HUDEP-2 (cell line): Measurements from ENCODE around the gene MAPK13.
"Not testable (repeated sequence)": the region's sequence is repeated elsewhere in the genome, so short reads cannot be mapped to it uniquely, and the experiment has no call there.

ENCODE experiments used
- DNase-seq, 76 experiments: peaks; one replicate each; lab custom pipeline; 2025; ENCODE audit not compliant: unreplicated experiment in 76 of 76; lab: John Stamatoyannopoulos, UW

MAPK13 gene

DNA sequence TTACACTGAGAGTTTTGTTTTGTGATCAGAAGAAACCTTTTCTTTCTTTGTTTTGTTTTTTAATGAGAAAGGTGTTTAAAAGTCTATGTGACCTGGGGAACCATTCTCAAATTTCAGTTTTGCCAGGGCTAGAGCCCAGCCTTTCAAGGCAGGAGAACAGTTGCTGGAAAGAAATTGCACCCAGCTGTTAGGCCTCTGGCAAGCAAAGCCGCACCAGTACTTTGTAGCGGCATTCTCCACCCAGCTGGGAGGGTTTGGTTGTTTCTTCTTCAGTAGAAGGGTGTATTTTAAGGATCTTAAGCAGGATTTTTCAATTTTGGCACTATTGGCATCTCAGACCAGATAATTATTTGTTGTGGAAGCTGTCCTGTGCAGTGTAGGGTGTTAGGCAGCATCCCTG, 16.6 kb upstream of the MAPK13 start:
- no peak for DNase-seq

DNA sequence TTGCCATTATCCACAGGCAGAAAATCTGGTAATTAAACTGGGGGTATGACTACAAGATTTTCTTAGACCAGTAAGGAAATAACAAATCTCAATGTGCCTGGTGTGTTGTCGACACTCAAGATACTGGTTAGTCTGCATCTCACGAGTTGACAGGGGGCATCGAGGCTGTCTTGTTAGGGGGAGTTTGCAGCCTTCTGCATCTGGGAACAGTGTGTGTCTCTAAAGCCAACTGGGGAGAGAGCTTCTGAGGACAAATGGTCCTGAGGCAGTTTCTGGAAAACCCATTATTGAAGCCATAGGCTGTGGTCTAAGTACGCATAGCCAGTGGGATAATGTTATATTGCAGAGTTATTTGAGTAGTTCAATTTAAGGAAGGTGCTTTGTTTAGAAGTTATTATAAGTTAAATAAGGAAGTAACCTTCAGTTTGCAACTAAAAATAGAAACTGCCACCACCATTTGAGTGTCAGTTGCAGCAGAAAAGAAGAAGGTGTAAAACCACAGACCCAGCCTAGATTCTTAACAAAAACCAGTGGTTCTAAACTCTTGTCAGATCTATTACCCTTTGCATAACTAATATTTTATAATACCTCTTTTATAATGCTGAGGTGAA, 15.4 kb upstream of the MAPK13 start:
- no peak for DNase-seq

DNA sequence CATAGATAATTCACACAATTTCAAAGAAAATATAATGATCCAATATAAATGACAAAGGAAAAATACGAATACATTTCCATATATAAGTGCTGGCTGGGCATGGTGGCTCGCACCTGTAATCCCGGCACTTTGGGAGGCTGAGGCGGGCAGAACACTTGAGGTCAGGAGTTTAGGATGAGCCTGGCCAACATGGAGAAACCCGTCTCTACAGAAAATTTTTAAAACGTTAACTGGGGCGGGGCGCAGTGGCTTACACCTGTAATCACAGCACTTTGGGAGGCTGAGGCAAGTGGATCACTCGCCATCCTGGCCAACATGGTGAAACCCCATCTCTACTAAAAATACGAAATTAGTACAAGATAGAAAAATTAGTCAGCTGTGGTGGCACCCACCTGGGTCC, 14.9 kb upstream of the MAPK13 start:
- DNase-seq: no peak

DNA sequence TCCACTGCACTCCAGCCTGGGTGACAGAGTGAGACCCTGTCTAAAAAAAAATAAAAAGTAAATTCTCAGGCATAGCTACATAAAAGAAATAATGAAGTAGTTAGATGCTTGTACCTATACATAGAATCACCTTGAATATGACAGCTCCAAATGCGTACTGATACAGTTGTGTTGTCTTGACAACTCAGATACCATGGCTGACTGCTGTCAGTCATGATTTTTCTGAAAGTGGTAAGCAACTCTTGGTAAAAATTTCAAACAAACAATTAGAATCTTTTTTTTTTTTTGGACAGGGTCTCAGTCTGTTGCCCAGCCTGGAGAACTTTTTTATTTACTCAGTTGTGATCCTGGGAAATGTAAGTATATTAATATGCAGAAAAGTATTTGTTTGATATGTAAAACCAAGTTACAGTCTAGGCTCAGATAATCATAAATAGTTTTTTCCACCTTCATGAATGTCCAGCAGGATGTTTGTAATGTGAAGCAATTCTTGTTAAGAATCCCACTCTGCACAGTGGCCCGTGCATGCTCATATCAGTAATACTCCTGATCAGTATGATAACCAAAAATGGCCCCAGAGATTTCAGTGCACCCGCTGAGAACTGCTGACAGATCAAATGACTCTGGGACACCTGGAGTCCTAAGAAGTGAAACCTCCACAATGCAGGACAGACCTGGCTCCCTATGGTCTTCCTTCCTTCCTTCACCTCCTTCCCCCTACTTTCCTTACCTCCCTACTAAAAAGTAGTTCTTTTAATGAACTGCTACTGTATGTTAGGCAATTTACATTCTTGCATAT, 14.0 kb upstream of the MAPK13 start:
- DNase-seq: peak in 27 of 76 experiments; percentile 7 to 54 (median 32)

DNA sequence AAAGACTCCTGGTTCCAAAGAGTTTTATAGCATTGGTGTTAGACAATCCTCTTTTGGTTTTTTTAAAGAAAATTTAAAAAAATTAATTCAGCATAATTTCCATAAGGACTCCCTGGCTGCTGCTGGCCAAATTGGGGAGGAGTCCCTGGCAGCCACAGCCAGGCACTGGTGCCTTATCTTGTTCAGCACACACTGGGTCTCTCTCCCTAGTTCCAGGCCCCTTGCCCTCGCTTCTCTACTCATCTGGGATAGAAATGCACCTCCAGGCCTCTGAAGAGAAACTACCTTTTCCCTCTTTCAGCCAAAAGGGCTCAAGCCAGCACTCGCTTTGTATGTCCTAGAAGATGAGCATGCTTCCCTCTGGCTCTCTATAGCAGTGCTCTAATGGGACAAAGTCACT, 13.4 kb upstream of the MAPK13 start:
- peak in 73 of 76 experiments; percentile 21 to 84 (median 67) for DNase-seq

DNA sequence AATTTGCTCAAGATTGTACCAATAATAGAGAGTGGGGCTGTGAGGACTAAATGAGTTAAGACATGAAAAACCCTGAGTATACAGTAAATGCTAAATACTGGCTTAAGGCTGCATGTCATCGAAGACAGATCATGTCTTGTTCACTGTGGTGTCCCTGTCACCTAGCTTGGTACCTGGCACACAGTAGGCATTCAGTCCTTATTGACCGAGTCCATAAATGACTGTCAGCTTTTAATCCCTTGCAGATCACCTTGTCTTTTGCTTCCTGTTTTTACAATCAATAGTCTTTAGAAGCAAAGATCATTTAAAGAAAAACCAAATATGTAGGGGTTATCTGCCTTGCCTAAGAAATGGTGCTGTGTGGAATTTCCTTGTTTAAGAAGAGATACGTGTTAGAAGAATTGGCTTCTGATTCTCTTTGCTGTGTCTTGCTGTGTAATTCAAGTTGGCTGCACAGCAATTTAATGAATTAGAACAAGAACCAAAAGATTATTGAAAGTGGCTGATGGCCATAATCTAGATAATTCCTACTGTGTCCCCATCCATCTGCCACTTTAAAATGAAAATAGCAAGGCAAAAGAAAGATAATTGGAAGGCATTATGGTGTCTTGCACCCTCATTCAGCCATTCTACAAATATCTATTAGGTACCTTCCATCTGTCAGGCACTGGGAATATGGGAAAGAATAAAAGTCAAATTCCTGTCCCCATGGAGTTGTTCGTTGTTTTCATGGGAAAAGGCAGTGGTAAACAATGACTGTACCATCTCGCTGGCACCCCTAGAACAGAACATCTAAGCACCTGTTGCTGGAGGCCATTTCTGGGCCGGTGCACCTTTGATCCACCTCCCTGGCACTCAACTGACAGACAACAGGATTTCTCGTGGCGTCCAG, 12.4 kb upstream of the MAPK13 start:
- DNase-seq: peak in 1 of 76 experiments; percentile 13

DNA sequence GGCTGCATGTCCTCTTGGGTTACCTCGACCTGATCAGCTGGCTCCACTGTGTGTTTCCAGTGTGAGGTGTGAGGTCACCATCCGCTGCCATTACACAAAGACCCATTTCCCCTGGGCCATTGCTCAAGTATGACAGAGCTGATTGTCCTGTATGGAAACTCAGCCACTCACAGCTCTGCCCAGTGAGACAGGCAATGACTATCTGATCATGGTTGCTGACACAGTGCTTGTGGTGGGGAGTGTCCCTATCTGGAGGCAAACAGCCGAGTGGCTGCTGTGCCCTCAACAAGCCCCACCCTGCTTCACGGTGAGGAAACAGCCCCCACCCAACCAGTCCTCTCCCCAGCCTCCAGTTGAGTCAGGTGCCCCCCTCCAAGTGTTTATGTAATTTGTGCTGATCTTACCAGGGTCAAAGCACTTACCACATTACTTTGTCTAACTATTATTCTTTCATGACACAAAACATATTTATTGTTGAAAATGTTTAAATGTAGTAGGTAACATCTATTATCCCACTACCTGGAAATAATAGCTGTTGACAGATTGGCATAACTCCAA, 11.7 kb upstream of the MAPK13 start:
- DNase-seq: peak in 74 of 76 experiments; percentile 80 to 99 (median 97)

DNA sequence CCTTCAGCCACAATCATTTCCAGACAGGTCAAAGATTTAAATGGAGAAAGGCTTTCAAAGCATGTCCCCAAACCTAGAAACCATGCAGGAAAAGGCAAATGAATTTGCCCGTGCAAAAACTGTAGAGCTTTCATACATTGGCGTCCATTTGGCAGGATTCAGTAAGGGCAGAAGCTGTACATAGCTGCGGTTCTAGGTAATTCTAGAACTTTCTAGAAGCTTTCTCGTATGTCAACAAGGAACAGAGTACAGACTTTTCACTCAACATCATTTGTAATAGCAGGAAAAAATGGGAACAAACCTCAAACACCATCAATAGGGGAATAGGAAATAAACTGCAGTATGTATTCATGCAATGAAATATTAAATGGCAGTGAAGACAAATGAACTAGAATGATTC, 11.1 kb upstream of the MAPK13 start:
- peak in 1 of 76 experiments; percentile 34 for DNase-seq

DNA sequence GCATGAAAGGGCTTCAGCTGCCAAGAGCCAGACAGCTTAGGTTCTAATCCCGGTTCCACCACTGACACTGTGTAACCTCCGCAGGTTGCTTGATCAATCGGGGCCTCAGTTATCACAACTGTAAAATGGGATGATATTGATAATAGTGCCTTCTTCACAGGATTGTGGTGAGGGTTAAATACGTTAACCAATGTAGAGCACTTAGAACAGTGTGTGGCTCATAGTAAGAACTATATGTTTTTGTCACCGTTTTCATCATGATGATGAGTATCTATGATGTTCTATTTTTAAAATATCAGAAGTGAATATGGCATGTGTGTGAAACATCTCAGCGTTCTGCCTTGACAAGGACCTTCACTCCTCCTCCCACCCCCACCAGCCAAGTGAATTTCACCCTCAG, 10.3 kb upstream of the MAPK13 start:
- DNase-seq: no peak

DNA sequence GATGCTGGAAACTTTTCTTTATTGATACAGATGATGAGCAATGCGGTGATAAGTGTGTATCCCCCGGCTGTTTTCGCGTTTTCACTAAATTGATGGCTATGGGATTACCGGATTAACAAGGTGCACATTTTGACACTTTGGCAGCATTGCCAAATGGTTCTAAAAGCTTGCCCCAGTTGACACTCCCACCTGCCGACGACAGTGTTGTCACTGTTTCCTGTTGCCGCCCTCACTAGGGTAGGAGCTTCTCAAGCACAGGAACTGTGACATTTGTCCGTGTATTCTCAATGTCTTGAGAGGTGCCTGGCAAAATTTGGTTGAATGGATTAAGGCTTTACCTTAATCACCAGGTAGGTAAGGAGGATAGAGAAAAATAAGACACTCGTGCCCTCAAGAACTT, 9.8 kb upstream of the MAPK13 start:
- DNase-seq: peak in 40 of 76 experiments; percentile 16 to 73 (median 39)

DNA sequence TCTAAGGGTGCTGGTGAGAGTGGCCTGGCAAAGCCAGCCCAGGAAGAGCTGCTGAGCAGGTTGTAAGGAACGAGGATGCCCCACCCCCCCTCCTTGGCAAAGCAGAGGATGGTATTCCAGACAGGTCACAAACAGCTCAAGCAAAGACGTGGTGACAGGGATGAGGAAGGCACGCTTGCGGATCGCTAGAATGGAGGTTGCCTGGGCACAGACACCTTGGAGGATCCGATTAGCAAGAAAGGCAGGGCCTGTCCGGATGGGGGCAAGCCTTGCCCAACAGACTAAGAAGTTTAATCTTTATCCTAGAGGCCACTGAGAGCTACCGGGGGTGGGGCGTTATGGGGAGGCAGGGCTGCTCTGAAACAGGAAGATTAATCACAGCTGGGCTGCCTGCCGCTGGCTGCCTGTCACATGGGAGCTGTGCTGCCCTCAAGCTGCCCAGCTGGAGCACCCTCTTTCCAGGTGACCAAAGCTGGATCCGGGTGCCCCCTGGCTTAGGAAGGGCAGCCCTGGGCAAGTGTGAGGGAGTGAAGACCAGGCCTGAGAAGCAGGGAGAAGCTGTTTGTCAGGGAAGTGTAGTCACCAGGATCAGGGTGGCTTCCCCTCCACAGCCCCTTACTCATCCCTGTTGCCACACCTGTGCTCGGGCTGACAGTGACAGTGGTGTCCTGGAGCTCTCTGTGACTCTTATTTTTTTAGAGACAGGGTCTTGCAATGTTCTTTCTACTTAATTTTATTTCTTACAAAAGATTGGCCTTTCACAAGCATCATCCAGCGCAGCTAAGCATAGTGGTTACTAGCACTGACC, 9.1 kb upstream of the MAPK13 start:
- peak in 74 of 76 experiments; percentile 29 to 92 (median 82) for DNase-seq

DNA sequence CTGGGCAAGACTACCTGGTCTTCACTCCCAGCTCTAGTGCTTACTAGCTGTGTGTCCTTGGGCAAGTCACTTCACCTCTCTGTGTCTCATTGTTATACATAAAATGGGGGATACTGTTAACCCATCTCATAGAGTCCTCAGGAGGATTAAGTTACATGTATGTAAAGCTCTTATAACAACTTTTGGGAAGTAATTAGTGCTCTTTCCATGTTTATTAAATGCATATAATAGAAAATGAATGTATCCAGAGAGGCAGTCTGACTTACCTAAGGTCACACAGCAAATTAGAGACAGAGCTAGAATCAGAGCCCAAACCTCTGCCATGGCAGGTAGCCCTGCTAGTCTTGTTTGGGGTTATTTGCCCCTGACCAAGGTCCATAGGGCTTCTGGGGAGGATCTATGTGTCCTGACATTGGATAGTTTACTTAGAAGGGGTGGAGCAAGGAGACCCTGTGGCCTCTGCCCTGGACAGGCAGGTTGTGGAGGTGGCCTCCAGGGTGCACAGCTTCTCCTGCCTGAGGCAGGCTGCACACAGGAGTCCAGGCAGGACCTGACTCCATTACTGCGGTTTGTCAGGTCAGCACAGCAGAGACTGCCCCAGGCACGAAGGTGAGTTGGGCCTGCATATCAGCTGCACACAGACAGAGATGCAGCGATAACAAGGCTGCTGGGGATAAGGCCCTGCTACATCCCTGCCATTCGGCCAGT, 8.4 kb upstream of the MAPK13 start:
- DNase-seq: peak in 19 of 76 experiments; percentile 19 to 59 (median 30)

DNA sequence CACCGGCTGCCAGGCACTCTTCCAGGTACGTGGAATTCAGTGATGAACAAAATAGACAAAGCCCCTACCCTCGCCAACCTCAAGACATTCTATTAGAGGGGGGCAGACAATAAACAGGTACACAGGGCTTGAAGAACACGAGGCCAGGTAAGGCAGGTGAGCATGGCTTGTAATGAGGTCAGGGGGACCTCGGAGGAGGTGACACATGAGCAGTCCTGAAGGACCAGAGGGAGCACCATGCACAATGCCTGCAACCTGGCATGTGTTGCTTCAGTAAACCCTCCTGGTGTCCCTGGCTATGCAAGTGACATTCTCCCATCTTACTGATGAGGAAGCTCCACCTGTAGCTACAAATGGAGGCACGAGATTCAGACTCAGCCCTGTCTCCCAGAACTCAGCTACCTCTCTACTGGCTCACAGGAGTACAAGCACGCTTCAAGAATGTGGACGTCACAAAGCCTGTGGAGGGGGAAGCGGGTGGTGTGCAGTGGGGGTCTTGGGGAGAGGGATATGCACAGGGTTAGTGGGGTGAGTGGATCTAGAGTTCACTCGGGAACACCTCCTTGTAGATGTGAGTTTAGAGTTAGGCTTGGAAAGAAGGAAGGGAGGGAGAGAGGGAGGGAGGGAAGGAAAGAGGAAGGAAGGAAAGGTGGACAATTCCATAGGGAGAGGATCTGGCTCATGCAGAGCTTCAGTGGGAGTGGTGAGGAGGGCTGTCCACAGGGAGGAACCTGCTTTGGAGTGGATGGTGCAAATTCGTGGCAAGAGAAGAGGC, 7.6 kb upstream of the MAPK13 start:
- DNase-seq: no peak

DNA sequence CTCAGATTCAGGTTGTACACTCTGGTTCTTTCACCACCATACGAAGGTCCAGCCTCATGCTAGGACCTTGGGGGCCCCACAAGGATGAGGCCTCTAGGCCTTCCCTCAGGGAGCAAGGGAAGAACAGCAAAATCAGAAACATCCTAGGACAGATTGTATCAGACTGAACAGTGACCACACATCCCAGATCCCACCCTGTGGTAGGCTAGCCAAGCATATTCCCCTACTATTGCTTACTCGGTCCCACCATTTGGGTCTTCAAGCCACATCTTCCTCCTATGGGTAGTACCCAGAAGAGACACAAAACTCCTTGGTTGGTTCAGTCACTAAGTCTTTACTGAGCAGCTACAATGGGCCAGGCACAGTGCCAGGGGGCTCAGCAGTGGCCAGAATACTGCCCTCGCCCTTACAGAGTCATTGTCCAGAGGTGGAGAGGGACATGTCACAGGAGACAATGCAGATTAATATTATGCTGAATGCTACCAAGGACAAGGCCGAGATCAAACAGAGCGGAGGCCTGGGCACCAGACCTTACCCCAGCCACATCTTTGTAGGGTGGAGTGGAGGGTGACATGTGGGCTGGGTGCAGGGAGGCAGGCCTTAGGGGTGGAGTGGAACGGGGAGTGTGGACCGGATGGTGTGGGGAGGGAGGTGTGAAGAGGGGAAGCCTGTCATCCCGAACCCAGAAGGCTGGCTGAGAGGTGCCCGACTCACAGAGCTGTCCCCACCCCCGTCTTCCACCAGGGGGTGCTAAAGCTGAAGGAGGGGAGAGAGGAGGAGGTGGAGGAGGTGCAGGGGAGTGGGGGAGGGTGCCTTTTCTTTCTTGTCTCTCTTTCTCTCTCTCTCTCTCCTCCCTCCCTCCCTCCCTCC, 6.8 kb upstream of the MAPK13 start:
- DNase-seq: peak in 73 of 76 experiments; percentile 48 to 94 (median 84)

DNA sequence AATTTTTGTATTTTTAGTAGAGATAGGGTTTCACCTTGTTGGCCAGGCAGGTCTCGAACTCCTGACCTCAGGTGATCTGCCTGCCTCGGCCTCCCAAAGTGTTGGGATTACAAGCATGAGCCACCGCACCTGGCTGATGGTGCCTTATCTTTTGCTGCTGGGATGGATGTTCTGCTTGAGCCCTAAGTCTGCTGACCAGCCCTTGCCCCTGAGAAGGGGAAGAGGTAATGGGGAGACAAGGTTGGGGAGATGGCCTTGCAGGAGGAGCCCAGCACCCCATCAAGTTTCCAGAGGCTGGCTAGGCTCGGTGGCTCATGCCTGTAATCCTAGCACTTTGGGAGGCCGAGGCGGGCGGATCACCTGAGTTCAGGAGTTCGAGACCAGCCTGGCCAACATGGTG, 6.0 kb upstream of the MAPK13 start:
- not testable (repeated sequence) for DNase-seq

DNA sequence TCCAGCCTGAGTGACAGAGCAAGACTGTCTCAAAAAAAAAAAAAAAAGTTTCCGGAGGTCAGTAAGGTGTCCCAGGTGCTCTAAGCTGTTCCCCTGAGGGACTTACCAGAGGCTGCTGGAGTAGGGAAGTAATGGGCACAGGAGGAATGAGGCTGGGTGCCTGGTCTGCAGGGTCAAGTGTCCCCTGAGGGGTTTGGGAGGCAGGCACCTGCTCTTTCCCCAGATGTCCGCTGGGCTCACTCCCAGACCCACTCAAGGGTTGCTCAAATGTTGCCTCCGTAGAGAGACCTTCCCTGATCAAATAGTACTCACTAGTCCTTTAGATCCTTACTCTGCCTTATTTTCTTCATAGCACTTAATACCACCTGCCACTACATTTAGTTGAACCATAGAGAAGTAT, 5.4 kb upstream of the MAPK13 start:
- DNase-seq: no peak

DNA sequence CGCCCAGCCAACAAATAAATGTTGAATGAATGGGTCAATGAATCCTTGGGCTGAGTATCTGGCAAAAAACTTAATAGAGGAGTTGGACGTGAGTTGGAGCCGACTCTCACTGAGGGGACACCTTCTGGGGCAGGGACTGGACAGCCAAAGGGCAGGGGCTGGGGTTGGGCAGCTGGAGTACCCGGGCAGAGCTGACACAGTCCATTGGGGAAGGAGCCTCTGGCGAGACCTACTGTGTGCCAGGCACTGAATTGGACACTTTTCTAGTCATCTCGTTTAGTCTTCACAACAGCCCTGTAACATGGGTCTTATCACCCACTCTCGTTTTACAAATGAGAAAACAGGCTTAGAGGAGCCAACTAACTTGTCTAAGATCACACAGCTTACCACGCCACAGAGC, 4.7 kb upstream of the MAPK13 start:
- no peak for DNase-seq

DNA sequence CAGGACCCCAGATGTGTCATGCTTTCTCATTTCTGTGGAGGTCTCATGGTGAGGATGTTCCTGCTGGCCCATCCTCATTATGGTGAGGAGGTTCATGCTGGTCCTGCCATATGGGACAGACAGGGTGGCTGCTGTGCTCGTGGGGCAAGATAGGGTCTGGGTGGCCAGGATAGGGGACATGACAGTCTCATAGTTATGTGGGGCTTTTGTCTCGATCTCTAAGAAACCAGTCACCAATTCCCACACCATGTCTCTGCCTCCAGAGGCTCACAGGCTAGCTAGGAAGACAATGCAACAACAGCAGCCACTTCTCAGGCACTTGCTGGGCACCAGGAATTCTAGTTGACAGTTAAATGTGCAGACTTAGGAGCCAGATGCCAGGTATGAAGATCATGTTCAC, 4.2 kb upstream of the MAPK13 start:
- DNase-seq: no peak
